Measurements from ENCODE around the gene CSNK2B. TPM values are rescaled to one million over a fixed set of nuclear protein-coding genes. Genes with fewer than 3 reads are reported as not detected.

The CSNK2B gene
- total RNA-seq, 1 donor from 2014 or later, result 126 TPM

DNA sequence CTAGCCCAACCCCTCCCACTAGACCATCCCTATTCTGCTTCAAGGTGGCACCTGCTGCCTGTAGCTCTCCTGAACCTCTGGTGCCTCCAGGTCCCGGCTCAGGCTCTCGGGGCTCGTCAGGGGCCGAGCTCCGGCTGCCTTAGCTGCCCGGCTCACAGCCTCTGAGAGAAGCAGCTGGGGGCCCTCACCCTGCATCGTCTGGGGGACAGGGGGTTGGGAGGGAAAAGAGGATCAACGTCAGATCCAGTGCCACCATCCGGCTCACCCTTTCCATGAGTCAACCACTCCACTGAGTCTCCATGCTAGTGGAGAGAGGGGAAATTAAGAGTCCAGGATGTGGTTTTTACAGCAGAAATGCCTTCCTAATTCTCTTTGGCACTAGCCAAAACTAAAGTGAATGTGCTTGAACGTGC, 26.4 kb upstream of the CSNK2B start:
- Histone ChIP-seq H3K4me1 (no peaks in the 10 kb centered on the region), H3K36me3 (no peaks in the 10 kb centered on the region), H3K27me3 (no peaks in the 10 kb centered on the region), H3F3A (ENCODE audit: low read depth) (peaks cover 58% of the 10 kb centered on the region), H3K79me2 (ENCODE audit: low read depth) (no peaks in the 10 kb centered on the region), H2AFZ (replicated peaks) (no peak overlapping the region), H3K4me2 (no peak overlapping the region), H3K9ac (no peak overlapping the region), H4K20me1 (ENCODE audit: low read depth) (peaks cover 40% of the 10 kb centered on the region), H3K9me3 (ENCODE audit: low read depth) (no peaks in the 10 kb centered on the region), H3K4me3 (no peak overlapping the region), H3K27ac (no peak overlapping the region)
- no peak for TF ChIP-seq EZH2phosphoT487 (IDR thresholded peaks at IDR 0.05)
- TF ChIP-seq CTCF (IDR thresholded peaks at IDR 0.05), result no peak
- no peak for TF ChIP-seq EZH2 (IDR thresholded peaks at IDR 0.05)
- Mint-ChIP-seq H3K27me3 (ENCODE audit: insufficient read depth, low read depth) (peaks cover 2% of the 10 kb centered on the region), H3K4me1 (no peaks in the 10 kb centered on the region), H3K4me3 (no peak overlapping the region), H3K36me3 (peaks cover 43% of the 10 kb centered on the region), H3K27ac (no peak overlapping the region), H3K9me3 (no peaks in the 10 kb centered on the region)
- DNase-seq (ENCODE audit: low spot score), result no peak

DNA sequence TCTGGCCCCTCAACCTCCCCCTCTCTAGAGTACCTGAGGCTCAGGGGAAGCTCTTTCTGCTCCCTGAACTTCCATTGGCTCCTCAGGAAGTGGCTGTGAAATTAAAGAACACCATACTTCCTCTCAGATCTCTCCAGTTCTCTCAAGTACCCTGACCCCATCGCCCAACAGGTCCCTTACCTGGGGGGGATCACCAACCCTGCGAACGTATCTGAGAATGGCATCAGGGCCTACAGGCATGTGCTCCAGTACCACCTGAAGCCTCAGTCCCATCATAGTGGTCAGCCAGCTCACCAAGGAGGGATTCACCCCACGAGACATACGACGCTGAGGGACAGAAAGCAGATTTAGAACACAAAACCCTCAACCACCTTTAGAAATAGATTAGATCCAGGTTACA, 25.3 kb upstream of the CSNK2B start:
- H3K79me2 ChIP-seq (ENCODE audit: low read depth), result no peaks in the 10 kb centered on the region
- H3K9me3 ChIP-seq (ENCODE audit: low read depth), result no peaks in the 10 kb centered on the region
- no peak for TF ChIP-seq CTCF (IDR thresholded peaks at IDR 0.05)
- no peak for TF ChIP-seq EZH2 (IDR thresholded peaks at IDR 0.05)
- no peak for TF ChIP-seq EZH2phosphoT487 (IDR thresholded peaks at IDR 0.05)
- H3K4me3 ChIP-seq, result no peak overlapping the region
- H2AFZ ChIP-seq (replicated peaks), result no peak overlapping the region
- no peaks in the 10 kb centered on the region for H3K4me1 ChIP-seq
- Mint-ChIP-seq H3K4me3 (no peak overlapping the region), H3K4me1 (no peaks in the 10 kb centered on the region), H3K36me3 (peaks cover 45% of the 10 kb centered on the region), H3K27ac (no peak overlapping the region), H3K9me3 (no peaks in the 10 kb centered on the region), H3K27me3 (ENCODE audit: insufficient read depth, low read depth) (peaks cover 2% of the 10 kb centered on the region)
- H3K27me3 ChIP-seq, result no peaks in the 10 kb centered on the region
- no peak overlapping the region for H3K27ac ChIP-seq
- H3K4me2 ChIP-seq, result no peak overlapping the region
- peaks cover 29% of the 10 kb centered on the region for H4K20me1 ChIP-seq (ENCODE audit: low read depth)
- H3K9ac ChIP-seq, result no peak overlapping the region
- no peaks in the 10 kb centered on the region for H3K36me3 ChIP-seq
- no peak for DNase-seq (ENCODE audit: low spot score)
- peaks cover 47% of the 10 kb centered on the region for H3F3A ChIP-seq (ENCODE audit: low read depth)

- H3K36me3 Mint-ChIP-seq, result peaks cover 43% of the 10 kb centered on the region
- no peak overlapping the region for H3K9ac ChIP-seq
- no peak for TF ChIP-seq EZH2 (IDR thresholded peaks at IDR 0.05)
- TF ChIP-seq EZH2phosphoT487 (IDR thresholded peaks at IDR 0.05), result no peak
- no peak for TF ChIP-seq CTCF (IDR thresholded peaks at IDR 0.05)
Observed at GRCh38 chr6:31641370-31641769, 24.5 kb upstream of the CSNK2B start.

More at GRCh38 chr6:31641370-31641769, 24.5 kb upstream of the CSNK2B start:
- peaks cover 41% of the 10 kb centered on the region for H3F3A ChIP-seq (ENCODE audit: low read depth)
- Mint-ChIP-seq H3K9me3 (no peaks in the 10 kb centered on the region), H3K27ac (no peak overlapping the region), H3K4me1 (no peaks in the 10 kb centered on the region), H3K4me3 (no peak overlapping the region), H3K27me3 (ENCODE audit: insufficient read depth, low read depth) (peaks cover 2% of the 10 kb centered on the region)
- H3K4me2 ChIP-seq, result no peak overlapping the region
- H3K9me3 ChIP-seq (ENCODE audit: low read depth), result no peaks in the 10 kb centered on the region
- no peak for DNase-seq (ENCODE audit: low spot score)
- H3K4me3 ChIP-seq, result no peak overlapping the region
- no peaks in the 10 kb centered on the region for H3K36me3 ChIP-seq
- no peaks in the 10 kb centered on the region for H3K4me1 ChIP-seq
- H2AFZ ChIP-seq (replicated peaks), result no peak overlapping the region
- peaks cover 23% of the 10 kb centered on the region for H4K20me1 ChIP-seq (ENCODE audit: low read depth)
- H3K79me2 ChIP-seq (ENCODE audit: low read depth), result no peaks in the 10 kb centered on the region
- no peaks in the 10 kb centered on the region for H3K27me3 ChIP-seq
- no peak overlapping the region for H3K27ac ChIP-seq
